ENCODE measurements around the gene GOLGA8K.
"Not testable (repeated sequence)": the region's sequence is repeated elsewhere in the genome, so short reads cannot be mapped to it uniquely, and the experiment has no call there.

DNA sequence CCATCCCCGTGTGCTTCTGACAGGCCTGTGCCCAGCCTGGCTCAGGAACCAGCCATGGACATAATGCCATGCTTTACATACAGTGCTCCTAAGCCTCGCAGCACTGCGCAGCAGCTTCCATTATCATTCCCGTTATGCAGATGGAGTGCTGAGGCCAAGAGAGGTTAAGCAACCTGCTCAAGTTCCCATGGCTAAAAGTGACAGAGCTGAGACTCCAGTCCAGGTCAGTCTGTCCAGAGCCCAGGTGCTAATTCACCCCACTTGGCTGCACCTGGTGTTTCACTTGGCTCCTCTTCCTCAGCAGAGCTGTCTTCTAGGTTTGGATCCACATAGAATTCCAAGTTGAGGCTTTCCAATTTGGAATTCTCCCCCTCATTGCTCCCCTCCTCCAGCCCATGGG, 41.4 kb downstream of the GOLGA8K start:
- TF ChIP-seq, protein P1, sequence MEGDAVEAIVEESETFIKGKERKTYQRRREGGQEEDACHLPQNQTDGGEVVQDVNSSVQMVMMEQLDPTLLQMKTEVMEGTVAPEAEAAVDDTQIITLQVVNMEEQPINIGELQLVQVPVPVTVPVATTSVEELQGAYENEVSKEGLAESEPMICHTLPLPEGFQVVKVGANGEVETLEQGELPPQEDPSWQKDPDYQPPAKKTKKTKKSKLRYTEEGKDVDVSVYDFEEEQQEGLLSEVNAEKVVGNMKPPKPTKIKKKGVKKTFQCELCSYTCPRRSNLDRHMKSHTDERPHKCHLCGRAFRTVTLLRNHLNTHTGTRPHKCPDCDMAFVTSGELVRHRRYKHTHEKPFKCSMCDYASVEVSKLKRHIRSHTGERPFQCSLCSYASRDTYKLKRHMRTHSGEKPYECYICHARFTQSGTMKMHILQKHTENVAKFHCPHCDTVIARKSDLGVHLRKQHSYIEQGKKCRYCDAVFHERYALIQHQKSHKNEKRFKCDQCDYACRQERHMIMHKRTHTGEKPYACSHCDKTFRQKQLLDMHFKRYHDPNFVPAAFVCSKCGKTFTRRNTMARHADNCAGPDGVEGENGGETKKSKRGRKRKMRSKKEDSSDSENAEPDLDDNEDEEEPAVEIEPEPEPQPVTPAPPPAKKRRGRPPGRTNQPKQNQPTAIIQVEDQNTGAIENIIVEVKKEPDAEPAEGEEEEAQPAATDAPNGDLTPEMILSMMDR (IDR thresholded peaks at IDR 0.05; ENCODE audit: low read depth, low read length, missing input control) = not testable (repeated sequence)
- not testable (repeated sequence) for TF ChIP-seq YY1, HNF4G, SP1 (IDR thresholded peaks at IDR 0.05)
